Measurements from ENCODE around the gene SEMA4A.

GRCh38 chr1:156152628-156153027, 757 bp upstream of the SEMA4A start:
- TF ChIP-seq POLR2A (IDR thresholded peaks at IDR 0.05; ENCODE audit: low read length) (no peak), GATA1 (IDR thresholded peaks at IDR 0.05; ENCODE audit: low read depth, low read length) (no peak)

Measured in erythroblast (primary cell).